OCI-LY1 (cell line): ENCODE results near the gene PPM1N.

Source experiments
- H2AFZ ChIP-seq: fragments of 200-600 bp; sonication (generic), shearing (Covaris generic); 2 replicates; pipeline ENCODE4 v1.6.0; 2014; ENCODE audit warnings: antibody characterized with exemption, mild to moderate bottlenecking, low read length
- H3F3A ChIP-seq: fragments of 200-600 bp; sonication (generic), shearing (Covaris generic); 2 replicates; pipeline ENCODE4 v1.6.0; 2014; ENCODE audit warnings: mild to moderate bottlenecking, antibody characterized with exemption, low read length, moderate library complexity; ENCODE audit not compliant: insufficient read depth
- H3K27ac ChIP-seq: fragments of 200-600 bp; sonication (generic); 2 replicates; pipeline ENCODE4 v1.5.1; 2014; ENCODE audit warnings: low read length, mixed run types, mild to moderate bottlenecking, low read depth; ENCODE audit not compliant: poor library complexity, severe bottlenecking
- H3K27me3 ChIP-seq: fragments of 200-600 bp; sonication (generic); 2 replicates; pipeline ENCODE4 v1.6.0; 2014; ENCODE audit warnings: antibody characterized with exemption, mild to moderate bottlenecking, low read length, moderate library complexity; ENCODE audit not compliant: insufficient read depth
- H3K36me3 ChIP-seq: fragments of 200-600 bp; sonication (generic); 2 replicates; pipeline ENCODE4 v1.6.1; 2014; ENCODE audit warnings: mild to moderate bottlenecking, antibody characterized with exemption, low read length, moderate library complexity, mixed read lengths; ENCODE audit not compliant: insufficient read depth
- H3K4me1 ChIP-seq: fragments of 200-600 bp; sonication (generic); 2 replicates; pipeline ENCODE4 v1.5.1; 2014; ENCODE audit warnings: mild to moderate bottlenecking, low read length, moderate library complexity; ENCODE audit not compliant: insufficient read depth, severe bottlenecking
- H3K4me2 ChIP-seq: fragments of 200-600 bp; sonication (generic), shearing (Covaris generic); 2 replicates; pipeline ENCODE4 v1.6.1; 2014; ENCODE audit warnings: low read length
- H3K4me3 ChIP-seq: fragments of 200-600 bp; sonication (generic); 2 replicates; pipeline ENCODE4 v1.5.1; 2014; ENCODE audit warnings: low read length, low read depth, mild to moderate bottlenecking, mixed read lengths; ENCODE audit not compliant: poor library complexity, severe bottlenecking
- H3K79me2 ChIP-seq: fragments of 200-600 bp; shearing (Covaris generic); 2 replicates; pipeline ENCODE4 v1.6.1; 2016; ENCODE audit warnings: mixed run types, low read length, mixed read lengths; ENCODE audit not compliant: insufficient read depth
- H3K9ac ChIP-seq: fragments of 200-600 bp; sonication (generic), shearing (Covaris generic); 2 replicates; pipeline ENCODE4 v1.6.1; 2014; ENCODE audit warnings: mild to moderate bottlenecking, low read length, mixed read lengths
- H3K9me2 ChIP-seq: fragments of 200-600 bp; sonication (generic), shearing (Covaris generic); 2 replicates; pipeline ENCODE4 v1.6.1; 2014; ENCODE audit warnings: low read depth, mild to moderate bottlenecking, low read length, mixed read lengths
- H3K9me3 ChIP-seq: fragments of 200-600 bp; shearing (Covaris generic); 2 replicates; pipeline ENCODE4 v1.6.1; 2014; ENCODE audit warnings: low read length, mixed read lengths
- H4K20me1 ChIP-seq: fragments of 200-600 bp; sonication (generic), shearing (Covaris generic); 2 replicates; pipeline ENCODE4 v1.6.0; 2016; ENCODE audit warnings: mild to moderate bottlenecking, low read length; ENCODE audit not compliant: insufficient read depth
- EZH2 ChIP-seq: fragments of 200-600 bp; sonication (generic), shearing (Covaris generic); IDR thresholded peaks from 2 replicates; pipeline ENCODE4 v1.8.0; 2017; ENCODE audit warnings: borderline replicate concordance, mixed run types, mild to moderate bottlenecking, antibody characterized with exemption, low read length, moderate library complexity, mixed read lengths
- TF ChIP-seq, protein P1 (sequence below): fragments of 200-600 bp; sonication (generic), shearing (Covaris generic); IDR thresholded peaks from 2 replicates; pipeline ENCODE4 v1.5.1; 2017; ENCODE audit warnings: mild to moderate bottlenecking, antibody characterized with exemption, low read length, moderate library complexity, mixed read lengths

PPM1N gene

GRCh38 chr19:45527731-45528130, 29.5 kb downstream of the PPM1N start:
- Histone ChIP-seq H3K36me3 (peaks cover 48% of the 10 kb centered on the region), H3K4me3 (no peak overlapping the region), H3K9ac (no peak overlapping the region)

DNA sequence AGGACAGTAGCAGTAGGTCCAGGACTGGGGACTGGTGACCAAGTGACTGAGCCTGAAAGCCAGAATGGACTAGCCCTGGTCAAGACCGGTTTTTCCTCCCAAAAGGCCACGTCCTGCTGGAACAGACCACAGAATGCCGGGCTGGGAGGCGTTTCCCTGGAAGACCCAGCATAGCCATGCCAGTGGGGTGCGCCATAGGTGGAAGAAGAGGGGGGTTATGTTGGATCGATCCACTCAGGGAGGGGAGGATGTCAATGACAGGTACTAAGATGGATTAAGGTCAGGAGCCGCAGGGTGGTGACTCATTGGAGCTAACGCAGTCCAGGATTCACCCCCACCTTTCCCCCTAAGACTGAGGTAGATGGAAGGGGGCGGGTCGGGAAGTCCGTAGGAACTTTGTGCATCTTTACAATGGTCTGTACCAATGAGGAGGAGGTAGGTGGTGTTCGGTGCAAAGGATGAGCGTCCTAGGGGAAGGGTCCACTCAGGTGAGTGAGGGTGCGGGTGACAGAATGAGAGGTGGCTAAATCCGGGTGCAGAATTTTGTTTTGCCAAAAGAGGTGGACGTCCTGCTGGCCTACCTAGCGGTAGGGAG, 30.0 kb downstream of the PPM1N start:
- H3K4me3 ChIP-seq = no peak overlapping the region

More at GRCh38 chr19:45527731-45528130, 29.5 kb downstream of the PPM1N start:
- Histone ChIP-seq H3K27ac (no peak overlapping the region), H3K4me2 (no peak overlapping the region), H3F3A (no peaks in the 10 kb centered on the region), H3K4me1 (no peaks in the 10 kb centered on the region), H3K9me3 (no peaks in the 10 kb centered on the region), H3K79me2 (no peaks in the 10 kb centered on the region), H4K20me1 (no peaks in the 10 kb centered on the region), H3K27me3 (no peaks in the 10 kb centered on the region), H2AFZ (no peak overlapping the region), H3K9me2 (no peaks in the 10 kb centered on the region)
- TF ChIP-seq EZH2 = no peak
- TF ChIP-seq, protein P1, sequence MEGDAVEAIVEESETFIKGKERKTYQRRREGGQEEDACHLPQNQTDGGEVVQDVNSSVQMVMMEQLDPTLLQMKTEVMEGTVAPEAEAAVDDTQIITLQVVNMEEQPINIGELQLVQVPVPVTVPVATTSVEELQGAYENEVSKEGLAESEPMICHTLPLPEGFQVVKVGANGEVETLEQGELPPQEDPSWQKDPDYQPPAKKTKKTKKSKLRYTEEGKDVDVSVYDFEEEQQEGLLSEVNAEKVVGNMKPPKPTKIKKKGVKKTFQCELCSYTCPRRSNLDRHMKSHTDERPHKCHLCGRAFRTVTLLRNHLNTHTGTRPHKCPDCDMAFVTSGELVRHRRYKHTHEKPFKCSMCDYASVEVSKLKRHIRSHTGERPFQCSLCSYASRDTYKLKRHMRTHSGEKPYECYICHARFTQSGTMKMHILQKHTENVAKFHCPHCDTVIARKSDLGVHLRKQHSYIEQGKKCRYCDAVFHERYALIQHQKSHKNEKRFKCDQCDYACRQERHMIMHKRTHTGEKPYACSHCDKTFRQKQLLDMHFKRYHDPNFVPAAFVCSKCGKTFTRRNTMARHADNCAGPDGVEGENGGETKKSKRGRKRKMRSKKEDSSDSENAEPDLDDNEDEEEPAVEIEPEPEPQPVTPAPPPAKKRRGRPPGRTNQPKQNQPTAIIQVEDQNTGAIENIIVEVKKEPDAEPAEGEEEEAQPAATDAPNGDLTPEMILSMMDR = no peak

GRCh38 chr19:45528744-45529419, 30.6 kb downstream of the PPM1N start:
- Histone ChIP-seq H3K4me2 (no peak overlapping the region), H3K4me1 (no peaks in the 10 kb centered on the region), H3K79me2 (no peaks in the 10 kb centered on the region), H3K9me3 (no peaks in the 10 kb centered on the region), H2AFZ (no peak overlapping the region), H3K9me2 (no peaks in the 10 kb centered on the region), H3K27ac (no peak overlapping the region), H3K4me3 (no peak overlapping the region), H4K20me1 (no peaks in the 10 kb centered on the region), H3K36me3 (peaks cover 46% of the 10 kb centered on the region), H3K9ac (no peak overlapping the region), H3F3A (no peaks in the 10 kb centered on the region), H3K27me3 (no peaks in the 10 kb centered on the region)
- TF ChIP-seq, protein P1 = no peak
- no peak for TF ChIP-seq EZH2

More for the DNA sequence above, 30.0 kb downstream of the PPM1N start:
- Histone ChIP-seq H3K27ac (no peak overlapping the region), H3K9me3 (no peaks in the 10 kb centered on the region), H3K79me2 (no peaks in the 10 kb centered on the region), H4K20me1 (no peaks in the 10 kb centered on the region), H3K36me3 (peaks cover 48% of the 10 kb centered on the region), H3F3A (no peaks in the 10 kb centered on the region), H3K9ac (no peak overlapping the region), H3K4me1 (no peaks in the 10 kb centered on the region), H3K9me2 (no peaks in the 10 kb centered on the region), H2AFZ (no peak overlapping the region), H3K4me2 (no peak overlapping the region), H3K27me3 (no peaks in the 10 kb centered on the region)
- TF ChIP-seq, protein P1 = no peak
- TF ChIP-seq EZH2 = no peak
